ENCODE results near the gene PARP15.

GRCh38 chr3:122559906-122560305, 17.5 kb upstream of the PARP15 start:
- TF ChIP-seq POLR2A (IDR thresholded peaks at IDR 0.05; ENCODE audit: extremely low read depth, insufficient read length) = no peak
- TF ChIP-seq CTCF (IDR thresholded peaks at IDR 0.05; ENCODE audit: low read depth, low read length) = no peak
- TF ChIP-seq, protein P1, sequence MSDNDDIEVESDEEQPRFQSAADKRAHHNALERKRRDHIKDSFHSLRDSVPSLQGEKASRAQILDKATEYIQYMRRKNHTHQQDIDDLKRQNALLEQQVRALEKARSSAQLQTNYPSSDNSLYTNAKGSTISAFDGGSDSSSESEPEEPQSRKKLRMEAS (IDR thresholded peaks at IDR 0.05; ENCODE audit: low read depth, low read length) = no peak
